Keratinocyte (primary cell): Measurements from ENCODE around the gene KIRREL2. TPM values are rescaled to one million over a fixed set of nuclear protein-coding genes. Genes with fewer than 3 reads are reported as not detected.

ENCODE experiments used
- DNase-seq: peaks from one replicate; pipeline ENCODE4 v3.0.0-alpha.2; 2011; ENCODE audit warnings: low read depth, missing footprints, low spot score
- FAIRE-seq: peaks from 2 replicates; lab custom pipeline; 2011; peaks lifted over from hg19 to GRCh38; lab: Jason Lieb, UNC
- H2AFZ ChIP-seq: 2 replicates; pipeline ENCODE4 v1.6.0; 2012; ENCODE audit warnings: low read length, control low read depth, inconsistent platforms; ENCODE audit not compliant: control insufficient read depth
- H3K27ac ChIP-seq: 2 replicates; pipeline ENCODE4 v1.5.1; 2011; ENCODE audit warnings: low read length; ENCODE audit not compliant: control insufficient read depth, insufficient read depth
- H3K27me3 ChIP-seq: 3 replicates; pipeline ENCODE4 v1.6.0; 2011; ENCODE audit warnings: low read length; ENCODE audit not compliant: control insufficient read depth, insufficient read depth; ENCODE audit errors: extremely low read depth
- H3K36me3 ChIP-seq, 2 experiments: 2 replicates in 1 of 2; 3 replicates in 1 of 2; pipeline ENCODE4 v1.5.1; 2011; ENCODE audit warnings: low read length in 2 of 2, mild to moderate bottlenecking in 1 of 2; ENCODE audit not compliant: control insufficient read depth in 2 of 2, insufficient read depth in 2 of 2; ENCODE audit errors: extremely low read depth in 1 of 2
- H3K4me1 ChIP-seq: 3 replicates; pipeline ENCODE4 v1.5.1; 2011; ENCODE audit warnings: low read length; ENCODE audit not compliant: control insufficient read depth, insufficient read depth; ENCODE audit errors: extremely low read depth
- H3K4me2 ChIP-seq: 3 replicates; pipeline ENCODE4 v1.6.0; 2011; ENCODE audit warnings: low read depth, low read length; ENCODE audit not compliant: control insufficient read depth, insufficient read depth; ENCODE audit errors: extremely low read depth
- H3K4me3 ChIP-seq, 3 experiments: fragments of 200-600 bp in 1 of 3; sonication (generic) in 1 of 3; 2 replicates in 2 of 3; 3 replicates in 1 of 3; pipeline ENCODE4 v1.5.1; 2011 to 2016; ENCODE audit warnings: low read length in 3 of 3, mild to moderate bottlenecking in 3 of 3, control low read depth in 2 of 3, inconsistent platforms in 1 of 3, low read depth in 1 of 3, mixed read lengths in 1 of 3, mixed run types in 1 of 3, moderate library complexity in 1 of 3; ENCODE audit not compliant: control insufficient read depth in 2 of 3, insufficient read depth in 2 of 3; ENCODE audit errors: extremely low read depth in 1 of 3
- H3K79me2 ChIP-seq: 2 replicates; pipeline ENCODE4 v1.6.0; 2012; ENCODE audit warnings: low read length; ENCODE audit not compliant: control insufficient read depth, insufficient read depth
- H3K9ac ChIP-seq: 3 replicates; pipeline ENCODE4 v1.6.0; 2011; ENCODE audit warnings: low read length; ENCODE audit not compliant: control insufficient read depth, insufficient read depth; ENCODE audit errors: extremely low read depth
- H3K9me1 ChIP-seq: 3 replicates; pipeline ENCODE4 v1.6.0; 2011; ENCODE audit warnings: low read length; ENCODE audit not compliant: control insufficient read depth, insufficient read depth; ENCODE audit errors: extremely low read depth
- H3K9me3 ChIP-seq: 2 replicates; pipeline ENCODE4 v1.5.1; 2012; ENCODE audit warnings: low read depth, low read length; ENCODE audit not compliant: control insufficient read depth
- H4K20me1 ChIP-seq: 3 replicates; pipeline ENCODE4 v1.6.0; 2011; ENCODE audit warnings: low read length; ENCODE audit not compliant: control insufficient read depth, insufficient read depth; ENCODE audit errors: extremely low read depth
- EZH2 ChIP-seq: IDR thresholded peaks from one replicate; pipeline ENCODE4 v1.6.1; 2012; ENCODE audit warnings: inconsistent platforms, mild to moderate bottlenecking, low read length, moderate library complexity
- dilution Hi-C: fragments of 300-500 bp; cut with MboI; formaldehyde crosslinking; loops from one replicate; pipeline ENCODE4 v1.7.0; 2020; ENCODE audit warnings: low sequenced_read_pairs; ENCODE audit not compliant: extremely low pct_ligation_motif_present
- polyA plus RNA-seq, 5 experiments: library from polyadenylated mRNA; depleted of rRNA in 3 of 5; stranded (reverse) in 3 of 5; stranded (forward) in 1 of 5; unstranded in 1 of 5; fragments of >200 nt; gene quantifications; 1 replicate in 1 of 5; 2 replicates in 3 of 5; 3 replicates in 1 of 5; pipeline versions ENCODE4 v1.2.1 to v1.2.3, GENCODE V29; 2011 to 2012; ENCODE audit warnings: missing spikeins in 2 of 5, low read depth in 1 of 5, low replicate concordance in 1 of 5
- TF ChIP-seq, protein P1 (sequence below), 3 experiments: IDR thresholded peaks in 1 of 3; conservative IDR thresholded peaks in 1 of 3; optimal IDR thresholded peaks in 1 of 3; 2 replicates in 2 of 3; 3 replicates in 1 of 3; pipeline versions ENCODE3 to v1.5.1; 2011; ENCODE audit warnings: low read length in 3 of 3, mild to moderate bottlenecking in 3 of 3, moderate library complexity in 2 of 3, control low read depth in 1 of 3, inconsistent platforms in 1 of 3; ENCODE audit not compliant: insufficient read depth in 2 of 3; ENCODE audit errors: extremely low read depth in 1 of 3

KIRREL2 gene
- polyA plus RNA-seq, 1 donor (not counting 4 experiments of a cell fraction or from before 2014, with no cell fraction given) = not detected

- no peak overlapping the region for H3K27ac ChIP-seq
- no peak overlapping the region for H2AFZ ChIP-seq
- FAIRE-seq = no peak
- no peak for DNase-seq
- H4K20me1 ChIP-seq = no peaks in the 10 kb centered on the region
- no peaks in the 10 kb centered on the region for H3K9me3 ChIP-seq
- H3K79me2 ChIP-seq = no peaks in the 10 kb centered on the region
- H3K4me1 ChIP-seq = no peaks in the 10 kb centered on the region
- no peaks in the 10 kb centered on the region for H3K27me3 ChIP-seq
- H3K4me3 ChIP-seq = no peak overlapping the region
- H3K9ac ChIP-seq = no peak overlapping the region
- dilution Hi-C loops = no loop called here
- H3K36me3 ChIP-seq = no peaks in the 10 kb centered on the region
- H3K9me1 ChIP-seq = no peaks in the 10 kb centered on the region
- H3K4me2 ChIP-seq = no peak overlapping the region
- no peak for TF ChIP-seq EZH2
- TF ChIP-seq, protein P1, sequence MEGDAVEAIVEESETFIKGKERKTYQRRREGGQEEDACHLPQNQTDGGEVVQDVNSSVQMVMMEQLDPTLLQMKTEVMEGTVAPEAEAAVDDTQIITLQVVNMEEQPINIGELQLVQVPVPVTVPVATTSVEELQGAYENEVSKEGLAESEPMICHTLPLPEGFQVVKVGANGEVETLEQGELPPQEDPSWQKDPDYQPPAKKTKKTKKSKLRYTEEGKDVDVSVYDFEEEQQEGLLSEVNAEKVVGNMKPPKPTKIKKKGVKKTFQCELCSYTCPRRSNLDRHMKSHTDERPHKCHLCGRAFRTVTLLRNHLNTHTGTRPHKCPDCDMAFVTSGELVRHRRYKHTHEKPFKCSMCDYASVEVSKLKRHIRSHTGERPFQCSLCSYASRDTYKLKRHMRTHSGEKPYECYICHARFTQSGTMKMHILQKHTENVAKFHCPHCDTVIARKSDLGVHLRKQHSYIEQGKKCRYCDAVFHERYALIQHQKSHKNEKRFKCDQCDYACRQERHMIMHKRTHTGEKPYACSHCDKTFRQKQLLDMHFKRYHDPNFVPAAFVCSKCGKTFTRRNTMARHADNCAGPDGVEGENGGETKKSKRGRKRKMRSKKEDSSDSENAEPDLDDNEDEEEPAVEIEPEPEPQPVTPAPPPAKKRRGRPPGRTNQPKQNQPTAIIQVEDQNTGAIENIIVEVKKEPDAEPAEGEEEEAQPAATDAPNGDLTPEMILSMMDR (optimal IDR thresholded peaks at IDR 0.05 in 1 of 3, IDR thresholded peaks at IDR 0.05 in 1 of 3, conservative IDR thresholded peaks at IDR 0.05 in 1 of 3; ENCODE audit: extremely low read depth in 1 of 3, insufficient read depth in 2 of 3, low read length in 3 of 3) = no peak
Observed at GRCh38 chr19:35822579-35822978, 34.1 kb upstream of the KIRREL2 start.

DNA sequence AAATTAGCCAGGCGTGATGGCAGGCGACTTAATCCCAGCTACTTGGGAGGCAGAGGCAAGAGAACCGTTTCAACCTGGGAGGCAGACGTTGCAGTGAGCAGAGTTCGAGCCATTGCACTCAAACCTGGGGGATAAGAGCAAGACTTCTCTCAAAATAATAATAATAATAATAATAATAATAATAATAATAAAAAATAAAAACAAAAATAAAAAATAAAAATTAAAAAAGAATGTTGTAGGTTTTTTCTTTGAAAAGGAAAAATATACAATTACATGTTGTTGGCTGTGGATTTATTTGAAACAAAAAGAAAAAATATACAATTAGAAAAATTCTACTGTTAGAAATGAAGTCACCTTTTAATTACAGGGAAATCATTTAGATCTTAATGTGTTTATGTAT, 32.6 kb upstream of the KIRREL2 start:
- FAIRE-seq (no peak), DNase-seq (no peak)
- H3K4me2 ChIP-seq = no peak overlapping the region
- TF ChIP-seq EZH2 = no peak
- TF ChIP-seq, protein P1 (optimal IDR thresholded peaks at IDR 0.05 in 1 of 3, IDR thresholded peaks at IDR 0.05 in 1 of 3, conservative IDR thresholded peaks at IDR 0.05 in 1 of 3; ENCODE audit: extremely low read depth in 1 of 3, insufficient read depth in 2 of 3, low read length in 3 of 3) = no peak
- no peak overlapping the region for H3K27ac ChIP-seq
- no peak overlapping the region for H3K4me3 ChIP-seq
- no peaks in the 10 kb centered on the region for H3K9me1 ChIP-seq
- no peaks in the 10 kb centered on the region for H3K79me2 ChIP-seq
- no peaks in the 10 kb centered on the region for H3K4me1 ChIP-seq
- no peak overlapping the region for H3K9ac ChIP-seq
- no peaks in the 10 kb centered on the region for H4K20me1 ChIP-seq
- H2AFZ ChIP-seq = no peak overlapping the region
- H3K9me3 ChIP-seq = no peaks in the 10 kb centered on the region
- dilution Hi-C loops = no loop called here
- H3K27me3 ChIP-seq = no peaks in the 10 kb centered on the region
- H3K36me3 ChIP-seq = no peaks in the 10 kb centered on the region
